ENCODE measurements around the gene FAM3B.
A peak's percentile ranks its signal among the peaks of the same experiment; 100 is the strongest.

FAM3B gene

GRCh38 chr21:41283211-41283818, 33.3 kb upstream of the FAM3B start:
- TF ChIP-seq CTCF (IDR thresholded peaks at IDR 0.05) = peak; percentile 68

- TF ChIP-seq CTCF (IDR thresholded peaks at IDR 0.05) = no peak
Measured at GRCh38 chr21:41289431-41289830, 27.2 kb upstream of the FAM3B start.

GRCh38 chr21:41290106-41290799, 26.3 kb upstream of the FAM3B start:
- TF ChIP-seq CTCF (IDR thresholded peaks at IDR 0.05) = no peak

- no peak for TF ChIP-seq CTCF (IDR thresholded peaks at IDR 0.05)
Measured at GRCh38 chr21:41294548-41295231, 21.9 kb upstream of the FAM3B start.

GRCh38 chr21:41295721-41296254, 20.8 kb upstream of the FAM3B start:
- TF ChIP-seq CTCF (IDR thresholded peaks at IDR 0.05) = no peak

GRCh38 chr21:41302976-41303375, 13.6 kb upstream of the FAM3B start:
- no peak for TF ChIP-seq CTCF (IDR thresholded peaks at IDR 0.05)

GRCh38 chr21:41304068-41304720, 12.4 kb upstream of the FAM3B start:
- no peak for TF ChIP-seq CTCF (IDR thresholded peaks at IDR 0.05)

Measured in LNCAP (cell line).